WTC11 (cell line): ENCODE results near the gene INSL4. TPM values are rescaled to one million over a fixed set of nuclear protein-coding genes. Genes with fewer than 3 reads are reported as not detected.

Experiments
- ATAC-seq: fragments of 200-7000 bp; cut with Tn5 transposase; 2 replicates; pipeline ENCODE4 v1.10.0; 2021; ENCODE audit warnings: mild to moderate bottlenecking, moderate library complexity
- CTCF ChIA-PET: fragments of 300-600 bp; sonication (Branson Sonifier 250); formaldehyde crosslinking; loops from one replicate; lab custom pipeline; 2021; ENCODE audit warnings: antibody characterized with exemption; lab: Charles Lee
- POLR2A ChIA-PET: fragments of 350-600 bp; sonication (Branson Sonifier 250); formaldehyde crosslinking; loops from one replicate; lab custom pipeline; 2021; ENCODE audit warnings: antibody characterized with exemption; lab: Charles Lee
- DNase-seq: peaks from one replicate; pipeline ENCODE4 v3.0.0; 2021; ENCODE audit warnings: low spot score
- H3K27ac Mint-ChIP-seq: 2 replicates; pipeline ENCODE4 v1.8.0; 2021; ENCODE audit warnings: mixed read lengths
- H3K27me3 Mint-ChIP-seq: 2 replicates; pipeline ENCODE4 v1.8.0; 2021; ENCODE audit warnings: low read depth, mild to moderate bottlenecking, moderate library complexity, mixed read lengths
- H3K36me3 Mint-ChIP-seq: 2 replicates; pipeline ENCODE4 v1.8.0; 2021; ENCODE audit warnings: mixed read lengths
- H3K4me1 Mint-ChIP-seq: 2 replicates; pipeline ENCODE4 v1.8.0; 2022; ENCODE audit warnings: mixed read lengths
- H3K4me3 Mint-ChIP-seq: 2 replicates; pipeline ENCODE4 v1.8.0; 2021; ENCODE audit warnings: mild to moderate bottlenecking, moderate library complexity, mixed read lengths
- H3K9me3 Mint-ChIP-seq: 2 replicates; pipeline ENCODE4 v1.8.0; 2021; ENCODE audit warnings: mixed read lengths
- CBFB ChIP-seq: sonication (generic); formaldehyde crosslinking; IDR thresholded peaks from 2 replicates; pipeline ENCODE4 v1.8.1; 2022; ENCODE audit warnings: mild to moderate bottlenecking, low read depth, missing genetic modification reagents
- ELF4 ChIP-seq: sonication (generic); formaldehyde crosslinking; IDR thresholded peaks from 2 replicates; pipeline ENCODE4 v1.8.1; 2022; ENCODE audit warnings: low read depth, mild to moderate bottlenecking, moderate library complexity, missing genetic modification reagents
- ETV6 ChIP-seq: sonication (generic); formaldehyde crosslinking; IDR thresholded peaks from 2 replicates; pipeline ENCODE4 v1.8.1; 2022; ENCODE audit warnings: mild to moderate bottlenecking, missing genetic modification reagents
- GRHL2 ChIP-seq: fragments of 250-450 bp; sonication (Bioruptor Pico); IDR thresholded peaks from 2 replicates; pipeline ENCODE4 v1.8.0; 2022; ENCODE audit warnings: mild to moderate bottlenecking, moderate library complexity; ENCODE audit not compliant: insufficient replicate concordance, severe bottlenecking
- NFATC4 ChIP-seq: fragments of 250-450 bp; sonication (Bioruptor Pico); IDR thresholded peaks from 2 replicates; pipeline ENCODE4 v1.9.0; 2021; ENCODE audit warnings: mild to moderate bottlenecking
- RELA ChIP-seq: sonication (generic); formaldehyde crosslinking; IDR thresholded peaks from 2 replicates; pipeline ENCODE4 v1.8.1; 2022; ENCODE audit warnings: missing genetic modification reagents, mild to moderate bottlenecking, borderline replicate concordance
- SMAD4 ChIP-seq: sonication (generic); formaldehyde crosslinking; IDR thresholded peaks from 2 replicates; pipeline ENCODE4 v1.8.0; 2022; ENCODE audit warnings: mild to moderate bottlenecking, missing genetic modification reagents
- ZNF219 ChIP-seq: sonication (generic); formaldehyde crosslinking; IDR thresholded peaks from 2 replicates; pipeline ENCODE4 v1.8.0; 2023; ENCODE audit warnings: missing genetic modification reagents, mild to moderate bottlenecking, borderline replicate concordance
- ZNF263 ChIP-seq: sonication (generic); formaldehyde crosslinking; IDR thresholded peaks from 2 replicates; pipeline ENCODE4 v1.8.1; 2022; ENCODE audit warnings: low read depth, mild to moderate bottlenecking, moderate library complexity, missing genetic modification reagents
- ZNF317 ChIP-seq: sonication (generic); formaldehyde crosslinking; IDR thresholded peaks from 2 replicates; pipeline ENCODE4 v1.8.1; 2023; ENCODE audit warnings: low read depth, mild to moderate bottlenecking, moderate library complexity, missing genetic modification reagents, borderline replicate concordance
- ZNF396 ChIP-seq: fragments of 250-450 bp; sonication (Bioruptor Pico); IDR thresholded peaks from 2 replicates; pipeline ENCODE4 v1.8.0; 2021; ENCODE audit warnings: mild to moderate bottlenecking, moderate library complexity, borderline replicate concordance
- total RNA-seq: library from RNA; stranded (reverse); gene quantifications from 3 replicates; pipeline ENCODE4 v1.2.3, GENCODE V29; 2021
- TF ChIP-seq, protein P1 (sequence below): sonication (generic); formaldehyde crosslinking; IDR thresholded peaks from 2 replicates; pipeline ENCODE4 v1.8.1; 2023; ENCODE audit warnings: mild to moderate bottlenecking, missing genetic modification reagents, borderline replicate concordance
- TF ChIP-seq, protein P2 (sequence below): sonication (generic); formaldehyde crosslinking; IDR thresholded peaks from 2 replicates; pipeline ENCODE4 v1.8.0; 2022; ENCODE audit warnings: mild to moderate bottlenecking, missing genetic modification reagents
- TF ChIP-seq, protein P3 (sequence below): sonication (generic); formaldehyde crosslinking; IDR thresholded peaks from 2 replicates; pipeline ENCODE4 v1.8.0; 2022; ENCODE audit warnings: mild to moderate bottlenecking, missing genetic modification reagents
- TF ChIP-seq, protein P4 (sequence below): sonication (generic); formaldehyde crosslinking; IDR thresholded peaks from 2 replicates; pipeline ENCODE4 v1.8.0; 2022; ENCODE audit warnings: mild to moderate bottlenecking, missing genetic modification reagents
- TF ChIP-seq, protein P5 (sequence below): sonication (generic); formaldehyde crosslinking; IDR thresholded peaks from 2 replicates; pipeline ENCODE4 v1.8.1; 2023; ENCODE audit warnings: mild to moderate bottlenecking, missing genetic modification reagents
- TF ChIP-seq, protein P6 (sequence below): sonication (generic); formaldehyde crosslinking; IDR thresholded peaks from 2 replicates; pipeline ENCODE4 v1.8.1; 2023; ENCODE audit warnings: mild to moderate bottlenecking, missing genetic modification reagents, moderate library complexity
- TF ChIP-seq, protein P7 (sequence below): fragments of 250-450 bp; sonication (Bioruptor Pico); conservative IDR thresholded peaks from 2 replicates; pipeline ENCODE4 v1.9.0; 2021; ENCODE audit warnings: mild to moderate bottlenecking
- TF ChIP-seq, protein P8 (sequence below): sonication (generic); formaldehyde crosslinking; IDR thresholded peaks from 2 replicates; pipeline ENCODE4 v1.8.1; 2023; ENCODE audit warnings: mild to moderate bottlenecking, moderate library complexity, missing genetic modification reagents
- TF ChIP-seq, protein P9 (sequence below): sonication (generic); formaldehyde crosslinking; IDR thresholded peaks from 2 replicates; pipeline ENCODE4 v1.8.1; 2022; ENCODE audit warnings: missing genetic modification reagents, borderline replicate concordance

The INSL4 gene
- total RNA-seq, 1 experiment from 2014 or later: not detected

DNA sequence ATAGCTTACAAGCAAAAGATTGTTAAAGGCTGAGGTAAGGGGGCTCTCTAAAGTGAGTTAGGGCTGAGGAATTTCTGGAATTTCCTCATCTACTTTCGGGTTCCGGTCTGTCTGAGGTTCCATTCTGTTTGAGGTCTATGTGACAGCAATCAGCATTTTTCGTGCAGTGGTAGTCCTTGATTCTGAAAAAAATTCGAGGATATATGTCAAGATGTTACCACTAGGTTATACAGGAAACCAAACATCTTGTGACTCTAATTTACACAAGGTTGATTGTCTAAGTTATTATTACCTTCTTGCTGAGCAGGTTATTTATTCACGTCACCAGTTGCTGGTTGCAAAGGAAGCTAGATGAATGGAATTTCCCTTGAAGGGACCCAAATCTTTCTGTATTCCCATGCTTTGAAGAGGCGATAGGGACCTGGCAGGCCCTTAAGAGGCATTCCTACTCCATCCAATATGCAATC, 38.1 kb downstream of the INSL4 start (continued):
- TF ChIP-seq, protein P1, sequence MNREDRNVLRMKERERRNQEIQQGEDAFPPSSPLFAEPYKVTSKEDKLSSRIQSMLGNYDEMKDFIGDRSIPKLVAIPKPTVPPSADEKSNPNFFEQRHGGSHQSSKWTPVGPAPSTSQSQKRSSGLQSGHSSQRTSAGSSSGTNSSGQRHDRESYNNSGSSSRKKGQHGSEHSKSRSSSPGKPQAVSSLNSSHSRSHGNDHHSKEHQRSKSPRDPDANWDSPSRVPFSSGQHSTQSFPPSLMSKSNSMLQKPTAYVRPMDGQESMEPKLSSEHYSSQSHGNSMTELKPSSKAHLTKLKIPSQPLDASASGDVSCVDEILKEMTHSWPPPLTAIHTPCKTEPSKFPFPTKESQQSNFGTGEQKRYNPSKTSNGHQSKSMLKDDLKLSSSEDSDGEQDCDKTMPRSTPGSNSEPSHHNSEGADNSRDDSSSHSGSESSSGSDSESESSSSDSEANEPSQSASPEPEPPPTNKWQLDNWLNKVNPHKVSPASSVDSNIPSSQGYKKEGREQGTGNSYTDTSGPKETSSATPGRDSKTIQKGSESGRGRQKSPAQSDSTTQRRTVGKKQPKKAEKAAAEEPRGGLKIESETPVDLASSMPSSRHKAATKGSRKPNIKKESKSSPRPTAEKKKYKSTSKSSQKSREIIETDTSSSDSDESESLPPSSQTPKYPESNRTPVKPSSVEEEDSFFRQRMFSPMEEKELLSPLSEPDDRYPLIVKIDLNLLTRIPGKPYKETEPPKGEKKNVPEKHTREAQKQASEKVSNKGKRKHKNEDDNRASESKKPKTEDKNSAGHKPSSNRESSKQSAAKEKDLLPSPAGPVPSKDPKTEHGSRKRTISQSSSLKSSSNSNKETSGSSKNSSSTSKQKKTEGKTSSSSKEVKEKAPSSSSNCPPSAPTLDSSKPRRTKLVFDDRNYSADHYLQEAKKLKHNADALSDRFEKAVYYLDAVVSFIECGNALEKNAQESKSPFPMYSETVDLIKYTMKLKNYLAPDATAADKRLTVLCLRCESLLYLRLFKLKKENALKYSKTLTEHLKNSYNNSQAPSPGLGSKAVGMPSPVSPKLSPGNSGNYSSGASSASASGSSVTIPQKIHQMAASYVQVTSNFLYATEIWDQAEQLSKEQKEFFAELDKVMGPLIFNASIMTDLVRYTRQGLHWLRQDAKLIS (CRISPR knock-in tag): no peak
- TF ChIP-seq, protein P2, sequence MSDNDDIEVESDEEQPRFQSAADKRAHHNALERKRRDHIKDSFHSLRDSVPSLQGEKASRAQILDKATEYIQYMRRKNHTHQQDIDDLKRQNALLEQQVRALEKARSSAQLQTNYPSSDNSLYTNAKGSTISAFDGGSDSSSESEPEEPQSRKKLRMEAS (CRISPR knock-in tag): no peak
- no peak for TF ChIP-seq ETV6 (CRISPR knock-in tag)

DNA sequence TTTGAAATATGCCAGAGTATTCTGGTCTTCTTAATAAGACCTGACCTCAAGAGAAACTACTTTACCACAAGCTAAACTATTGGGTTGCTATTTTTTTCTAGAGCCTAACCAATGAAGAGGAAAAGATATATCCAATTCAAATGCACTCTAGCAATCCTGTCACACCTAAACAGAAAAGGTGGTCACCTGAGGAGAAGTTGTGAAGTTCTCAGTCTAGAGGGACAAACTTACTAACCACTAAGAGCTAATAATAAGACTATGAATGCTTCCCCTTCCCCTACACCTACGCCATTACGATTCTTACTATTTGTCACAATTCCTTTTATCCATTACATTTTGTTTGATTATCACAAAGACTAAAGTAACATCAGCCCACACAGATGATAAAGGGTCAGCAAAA, 43.6 kb downstream of the INSL4 start:
- Mint-ChIP-seq H3K4me3 (no peak overlapping the region), H3K36me3 (peaks cover 5% of the 10 kb centered on the region), H3K27ac (no peak overlapping the region), H3K27me3 (peaks cover 7% of the 10 kb centered on the region), H3K4me1 (peaks cover 7% of the 10 kb centered on the region), H3K9me3 (peaks cover 21% of the 10 kb centered on the region)
- no peak for TF ChIP-seq ETV6 (CRISPR knock-in tag)
- no peak for TF ChIP-seq ELF4 (CRISPR knock-in tag)
- no peak for TF ChIP-seq RELA
- TF ChIP-seq, protein P3, sequence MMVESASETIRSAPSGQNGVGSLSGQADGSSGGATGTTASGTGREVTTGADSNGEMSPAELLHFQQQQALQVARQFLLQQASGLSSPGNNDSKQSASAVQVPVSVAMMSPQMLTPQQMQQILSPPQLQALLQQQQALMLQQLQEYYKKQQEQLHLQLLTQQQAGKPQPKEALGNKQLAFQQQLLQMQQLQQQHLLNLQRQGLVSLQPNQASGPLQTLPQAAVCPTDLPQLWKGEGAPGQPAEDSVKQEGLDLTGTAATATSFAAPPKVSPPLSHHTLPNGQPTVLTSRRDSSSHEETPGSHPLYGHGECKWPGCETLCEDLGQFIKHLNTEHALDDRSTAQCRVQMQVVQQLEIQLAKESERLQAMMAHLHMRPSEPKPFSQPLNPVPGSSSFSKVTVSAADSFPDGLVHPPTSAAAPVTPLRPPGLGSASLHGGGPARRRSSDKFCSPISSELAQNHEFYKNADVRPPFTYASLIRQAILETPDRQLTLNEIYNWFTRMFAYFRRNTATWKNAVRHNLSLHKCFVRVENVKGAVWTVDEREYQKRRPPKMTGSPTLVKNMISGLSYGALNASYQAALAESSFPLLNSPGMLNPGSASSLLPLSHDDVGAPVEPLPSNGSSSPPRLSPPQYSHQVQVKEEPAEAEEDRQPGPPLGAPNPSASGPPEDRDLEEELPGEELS (CRISPR knock-in tag): no peak
- TF ChIP-seq, protein P4, sequence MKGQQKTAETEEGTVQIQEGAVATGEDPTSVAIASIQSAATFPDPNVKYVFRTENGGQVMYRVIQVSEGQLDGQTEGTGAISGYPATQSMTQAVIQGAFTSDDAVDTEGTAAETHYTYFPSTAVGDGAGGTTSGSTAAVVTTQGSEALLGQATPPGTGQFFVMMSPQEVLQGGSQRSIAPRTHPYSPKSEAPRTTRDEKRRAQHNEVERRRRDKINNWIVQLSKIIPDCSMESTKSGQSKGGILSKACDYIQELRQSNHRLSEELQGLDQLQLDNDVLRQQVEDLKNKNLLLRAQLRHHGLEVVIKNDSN (CRISPR knock-in tag): no peak
- TF ChIP-seq GRHL2 (CRISPR knock-in tag): no peak
- TF ChIP-seq, protein P5, sequence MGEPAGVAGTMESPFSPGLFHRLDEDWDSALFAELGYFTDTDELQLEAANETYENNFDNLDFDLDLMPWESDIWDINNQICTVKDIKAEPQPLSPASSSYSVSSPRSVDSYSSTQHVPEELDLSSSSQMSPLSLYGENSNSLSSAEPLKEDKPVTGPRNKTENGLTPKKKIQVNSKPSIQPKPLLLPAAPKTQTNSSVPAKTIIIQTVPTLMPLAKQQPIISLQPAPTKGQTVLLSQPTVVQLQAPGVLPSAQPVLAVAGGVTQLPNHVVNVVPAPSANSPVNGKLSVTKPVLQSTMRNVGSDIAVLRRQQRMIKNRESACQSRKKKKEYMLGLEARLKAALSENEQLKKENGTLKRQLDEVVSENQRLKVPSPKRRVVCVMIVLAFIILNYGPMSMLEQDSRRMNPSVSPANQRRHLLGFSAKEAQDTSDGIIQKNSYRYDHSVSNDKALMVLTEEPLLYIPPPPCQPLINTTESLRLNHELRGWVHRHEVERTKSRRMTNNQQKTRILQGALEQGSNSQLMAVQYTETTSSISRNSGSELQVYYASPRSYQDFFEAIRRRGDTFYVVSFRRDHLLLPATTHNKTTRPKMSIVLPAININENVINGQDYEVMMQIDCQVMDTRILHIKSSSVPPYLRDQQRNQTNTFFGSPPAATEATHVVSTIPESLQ (CRISPR knock-in tag): no peak
- TF ChIP-seq, protein P6, sequence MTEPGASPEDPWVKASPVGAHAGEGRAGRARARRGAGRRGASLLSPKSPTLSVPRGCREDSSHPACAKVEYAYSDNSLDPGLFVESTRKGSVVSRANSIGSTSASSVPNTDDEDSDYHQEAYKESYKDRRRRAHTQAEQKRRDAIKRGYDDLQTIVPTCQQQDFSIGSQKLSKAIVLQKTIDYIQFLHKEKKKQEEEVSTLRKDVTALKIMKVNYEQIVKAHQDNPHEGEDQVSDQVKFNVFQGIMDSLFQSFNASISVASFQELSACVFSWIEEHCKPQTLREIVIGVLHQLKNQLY (CRISPR knock-in tag): no peak
- TF ChIP-seq ZNF219 (CRISPR knock-in tag): no peak
- no peak for TF ChIP-seq ZNF317 (CRISPR knock-in tag)
- TF ChIP-seq SMAD4: no peak
- TF ChIP-seq, protein P7, sequence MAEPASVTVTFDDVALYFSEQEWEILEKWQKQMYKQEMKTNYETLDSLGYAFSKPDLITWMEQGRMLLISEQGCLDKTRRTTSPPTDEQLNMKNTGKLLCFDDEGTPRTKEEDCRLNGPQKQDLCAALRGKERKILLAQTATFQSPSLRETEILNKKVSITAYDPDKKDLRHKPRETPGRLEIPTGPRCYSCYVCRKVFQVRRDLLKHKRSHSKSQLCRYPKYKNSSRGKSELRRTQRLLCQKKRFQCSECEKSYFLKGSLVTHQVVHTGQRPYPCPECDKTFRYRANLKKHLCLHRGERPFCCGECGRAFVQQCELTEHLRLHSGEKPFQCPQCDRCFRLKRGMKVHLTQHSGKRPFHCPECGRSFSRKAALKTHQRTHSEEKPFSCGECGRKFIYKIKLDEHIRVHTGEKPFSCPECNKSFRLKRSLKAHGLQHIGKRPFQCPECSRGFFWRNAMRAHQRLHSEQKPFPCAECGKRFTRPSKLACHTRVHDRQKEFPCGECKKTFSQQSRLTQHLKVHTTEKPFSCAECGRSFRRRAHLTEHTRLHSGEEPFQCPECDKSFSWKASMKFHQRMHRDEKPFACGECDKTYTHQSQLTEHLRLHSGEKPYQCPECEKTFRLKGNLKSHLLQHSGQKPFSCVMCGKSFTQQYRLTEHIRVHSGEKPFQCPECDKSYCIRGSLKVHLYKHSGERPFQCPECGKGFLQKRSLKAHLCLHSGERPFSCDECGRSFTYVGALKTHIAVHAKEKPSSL: no peak
- TF ChIP-seq CBFB (CRISPR knock-in tag): no peak
- TF ChIP-seq, protein P8, sequence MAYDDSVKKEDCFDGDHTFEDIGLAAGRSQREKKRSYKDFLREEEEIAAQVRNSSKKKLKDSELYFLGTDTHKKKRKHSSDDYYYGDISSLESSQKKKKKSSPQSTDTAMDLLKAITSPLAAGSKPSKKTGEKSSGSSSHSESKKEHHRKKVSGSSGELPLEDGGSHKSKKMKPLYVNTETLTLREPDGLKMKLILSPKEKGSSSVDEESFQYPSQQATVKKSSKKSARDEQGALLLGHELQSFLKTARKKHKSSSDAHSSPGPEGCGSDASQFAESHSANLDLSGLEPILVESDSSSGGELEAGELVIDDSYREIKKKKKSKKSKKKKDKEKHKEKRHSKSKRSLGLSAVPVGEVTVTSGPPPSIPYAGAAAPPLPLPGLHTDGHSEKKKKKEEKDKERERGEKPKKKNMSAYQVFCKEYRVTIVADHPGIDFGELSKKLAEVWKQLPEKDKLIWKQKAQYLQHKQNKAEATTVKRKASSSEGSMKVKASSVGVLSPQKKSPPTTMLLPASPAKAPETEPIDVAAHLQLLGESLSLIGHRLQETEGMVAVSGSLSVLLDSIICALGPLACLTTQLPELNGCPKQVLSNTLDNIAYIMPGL (CRISPR knock-in tag): no peak
- no peak for TF ChIP-seq ZNF396 (CRISPR knock-in tag)
- TF ChIP-seq NFATC4 (CRISPR knock-in tag): no peak
- TF ChIP-seq, protein P9, sequence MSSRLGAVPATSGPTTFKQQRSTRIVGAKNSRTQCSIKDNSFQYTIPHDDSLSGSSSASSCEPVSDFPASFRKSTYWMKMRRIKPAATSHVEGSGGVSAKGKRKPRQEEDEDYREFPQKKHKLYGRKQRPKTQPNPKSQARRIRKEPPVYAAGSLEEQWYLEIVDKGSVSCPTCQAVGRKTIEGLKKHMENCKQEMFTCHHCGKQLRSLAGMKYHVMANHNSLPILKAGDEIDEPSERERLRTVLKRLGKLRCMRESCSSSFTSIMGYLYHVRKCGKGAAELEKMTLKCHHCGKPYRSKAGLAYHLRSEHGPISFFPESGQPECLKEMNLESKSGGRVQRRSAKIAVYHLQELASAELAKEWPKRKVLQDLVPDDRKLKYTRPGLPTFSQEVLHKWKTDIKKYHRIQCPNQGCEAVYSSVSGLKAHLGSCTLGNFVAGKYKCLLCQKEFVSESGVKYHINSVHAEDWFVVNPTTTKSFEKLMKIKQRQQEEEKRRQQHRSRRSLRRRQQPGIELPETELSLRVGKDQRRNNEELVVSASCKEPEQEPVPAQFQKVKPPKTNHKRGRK (CRISPR knock-in tag): no peak
- TF ChIP-seq ZNF263 (CRISPR knock-in tag): no peak
- POLR2A ChIA-PET: no interaction called here
- DNase-seq (no peak), ATAC-seq (no peak)
- CTCF ChIA-PET: no interaction called here
